HG03439 (cell line): Measurements from ENCODE around the gene SCUBE1.

Experiments used
- ATAC-seq: cut with Tn5 transposase; IDR thresholded peaks from one replicate; pipeline ENCODE4 v1.9.1; 2021; ENCODE audit warnings: mild to moderate bottlenecking, moderate library complexity; ENCODE audit not compliant: unreplicated experiment

SCUBE1 gene

GRCh38 chr22:43304831-43305590 lies 38.2 kb downstream of the SCUBE1 start:
- no peak for ATAC-seq

- ATAC-seq = no peak
These were observed 39.4 kb downstream of the SCUBE1 start for GRCh38 chr22:43303751-43304150.

GRCh38 chr22:43303166-43303565 lies 40.0 kb downstream of the SCUBE1 start:
- ATAC-seq = no peak

GRCh38 chr22:43302531-43303041 lies 40.6 kb downstream of the SCUBE1 start:
- no peak for ATAC-seq

- no peak for ATAC-seq
These were observed 41.3 kb downstream of the SCUBE1 start for GRCh38 chr22:43301866-43302265.

GRCh38 chr22:43300891-43301676 lies 42.1 kb downstream of the SCUBE1 start:
- no peak for ATAC-seq

- no peak for ATAC-seq
These were observed 43.4 kb downstream of the SCUBE1 start for GRCh38 chr22:43299736-43300135.

- ATAC-seq = no peak
These were observed 44.9 kb downstream of the SCUBE1 start for GRCh38 chr22:43298062-43298801.

- ATAC-seq = no peak
These were observed 45.7 kb downstream of the SCUBE1 start for GRCh38 chr22:43297270-43298061.

- ATAC-seq = no peak
These were observed 46.8 kb downstream of the SCUBE1 start for GRCh38 chr22:43296276-43296902.

- ATAC-seq = no peak
These were observed 47.5 kb downstream of the SCUBE1 start for GRCh38 chr22:43295660-43296059.

GRCh38 chr22:43295173-43295572 lies 48.0 kb downstream of the SCUBE1 start:
- no peak for ATAC-seq

- ATAC-seq = no peak
These were observed 49.3 kb downstream of the SCUBE1 start for GRCh38 chr22:43293655-43294392.

GRCh38 chr22:43293259-43293654 lies 49.9 kb downstream of the SCUBE1 start:
- ATAC-seq = no peak

GRCh38 chr22:43292630-43293018 lies 50.5 kb downstream of the SCUBE1 start:
- ATAC-seq = no peak

GRCh38 chr22:43291381-43291780 lies 51.8 kb downstream of the SCUBE1 start:
- ATAC-seq = no peak

- no peak for ATAC-seq
These were observed 53.0 kb downstream of the SCUBE1 start for GRCh38 chr22:43289976-43290721.

- no peak for ATAC-seq
These were observed 53.6 kb downstream of the SCUBE1 start for GRCh38 chr22:43289531-43289963.
